Hypothalamus (tissue), 51 donors: ENCODE results near the gene RAB33A.

ENCODE experiments used
- DNase-seq, 51 donors: peaks; one replicate each; lab custom pipeline; 2025; lab: John Stamatoyannopoulos, UW

The RAB33A gene

DNA sequence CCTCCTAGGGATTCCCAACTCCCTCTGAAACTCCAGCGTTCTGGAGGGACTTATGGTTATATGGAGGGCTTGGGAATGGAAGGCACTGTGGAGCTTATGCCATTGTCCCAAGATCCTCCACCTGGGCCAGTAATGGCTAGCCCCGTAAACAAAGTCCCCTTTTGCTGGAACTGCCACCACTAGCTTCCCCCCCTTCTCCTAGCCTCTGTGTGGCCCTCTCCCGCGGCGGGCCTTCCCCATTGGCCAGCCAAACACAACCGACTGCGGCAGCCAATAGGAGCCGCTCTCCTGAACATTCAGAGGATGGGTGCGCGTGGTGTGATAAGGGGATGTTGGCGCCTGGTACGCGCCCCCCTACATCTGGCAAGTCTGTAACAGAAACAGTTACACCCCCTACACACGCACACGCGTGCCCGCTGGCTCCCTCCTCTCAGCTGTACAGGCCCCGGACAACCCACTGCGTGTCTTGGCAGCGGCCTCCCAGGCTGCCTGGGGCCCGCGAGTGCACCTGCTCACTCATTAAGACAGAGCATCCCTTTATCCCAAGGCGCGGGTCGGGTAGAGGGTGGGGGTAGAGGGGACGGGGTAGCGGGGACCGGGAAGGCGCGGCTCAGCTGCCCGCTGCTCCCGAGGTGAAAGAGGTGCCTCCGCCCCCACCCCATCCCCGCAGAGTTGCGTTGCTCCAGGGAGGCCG is 863 bp upstream of the RAB33A start:
- DNase-seq = peak; percentile 14 to 93 (median 75)

DNA sequence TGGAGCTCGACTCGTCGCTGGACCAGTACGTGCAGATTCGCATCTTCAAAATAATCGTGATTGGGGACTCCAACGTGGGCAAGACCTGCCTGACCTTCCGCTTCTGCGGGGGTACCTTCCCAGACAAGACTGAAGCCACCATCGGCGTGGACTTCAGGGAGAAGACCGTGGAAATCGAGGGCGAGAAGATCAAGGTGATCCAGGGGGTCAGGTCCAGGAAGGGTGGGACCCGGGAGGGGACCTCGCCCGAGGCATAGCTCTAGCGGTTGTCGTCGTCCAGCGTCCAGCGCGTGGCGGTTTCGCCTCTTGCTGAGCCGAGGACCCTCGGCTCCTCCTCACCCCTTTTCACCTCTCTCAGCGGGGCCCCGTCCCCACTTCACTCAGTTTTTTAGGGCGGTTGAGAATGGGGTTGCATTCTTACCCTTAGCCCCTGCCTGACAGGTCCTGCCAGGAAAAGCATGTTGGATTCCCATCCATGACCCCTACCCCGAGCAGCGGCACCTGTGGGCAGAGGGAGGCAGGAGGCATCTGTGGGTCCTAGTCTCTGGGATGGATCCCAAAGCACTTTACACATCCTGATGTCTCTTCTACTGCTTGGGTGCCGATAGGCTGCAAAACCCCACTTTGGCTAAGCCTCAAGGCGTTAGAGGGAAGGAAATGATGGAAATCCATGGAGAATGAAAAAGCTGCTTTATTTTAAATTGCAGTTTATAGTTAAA is 524 bp downstream of the RAB33A start:
- peak in 6 of 51 donors; percentile 1 to 34 (median 22) for DNase-seq

DNA sequence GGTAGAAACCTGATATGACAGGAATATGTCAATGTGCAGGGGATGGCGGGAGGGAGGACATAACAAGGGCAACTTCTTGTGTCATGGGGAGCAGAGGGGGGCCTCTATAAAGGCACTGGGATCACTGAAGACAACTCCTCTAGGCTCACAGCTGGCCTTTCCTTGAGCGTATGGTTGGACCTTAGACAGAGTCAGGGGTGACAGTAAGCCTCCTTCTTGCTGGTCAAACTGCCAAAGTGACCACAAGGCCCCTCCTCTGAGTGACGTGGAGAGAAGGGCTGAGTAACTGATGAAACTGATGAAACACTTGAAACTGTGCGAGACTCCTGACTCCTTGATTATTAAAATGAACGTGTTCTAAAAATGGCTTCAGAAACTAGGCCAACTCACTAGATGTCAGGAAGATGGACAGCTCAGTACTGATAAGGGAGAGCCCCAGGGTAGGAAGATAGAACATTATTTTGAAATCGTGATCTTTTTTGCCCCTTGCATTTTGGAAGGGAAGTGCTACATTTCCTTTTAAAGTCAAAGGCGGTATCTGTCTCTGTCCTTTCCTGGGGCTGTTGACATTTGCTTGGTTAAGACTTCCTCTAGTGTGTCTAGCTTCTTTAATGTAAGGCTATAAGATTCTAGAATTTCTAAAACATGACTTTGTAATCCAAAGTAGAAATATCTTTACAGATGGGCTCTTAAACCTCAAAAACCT is 1.6 kb downstream of the RAB33A start:
- DNase-seq = peak in 27 of 51 donors; percentile 1 to 41 (median 16)

DNA sequence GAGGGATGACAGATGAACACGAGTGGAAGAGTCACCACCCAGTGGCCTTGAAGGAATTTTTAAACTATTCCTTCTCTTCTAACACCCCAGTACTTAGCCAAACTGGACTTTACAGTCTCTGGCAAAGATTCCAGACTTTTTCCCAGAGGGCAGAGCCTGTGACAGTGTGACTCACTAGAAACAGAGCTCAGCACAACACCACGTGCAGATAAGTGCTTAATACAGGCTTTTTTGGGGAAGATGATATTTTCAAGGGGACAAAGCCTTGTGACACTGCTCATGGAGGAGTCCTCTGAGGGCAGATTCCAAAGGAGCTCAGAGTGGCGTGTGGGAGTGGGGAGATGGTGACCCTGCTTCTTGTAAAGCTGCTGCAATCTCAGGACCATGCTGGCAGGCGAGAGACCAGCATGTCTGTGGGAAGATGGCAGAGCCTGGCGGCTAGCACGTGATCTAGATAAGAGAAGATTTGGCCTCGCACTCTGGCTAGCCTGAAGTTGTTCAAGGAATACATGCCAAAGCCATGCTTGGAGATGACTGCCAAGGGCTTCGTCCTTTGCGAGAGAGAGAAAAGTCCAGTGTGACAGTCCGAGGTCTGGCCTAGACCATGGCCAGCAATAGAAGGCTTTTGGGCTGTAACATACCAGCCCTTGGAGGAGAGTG is 2.4 kb downstream of the RAB33A start:
- peak in 6 of 51 donors; percentile 0 to 14 (median 4) for DNase-seq

DNA sequence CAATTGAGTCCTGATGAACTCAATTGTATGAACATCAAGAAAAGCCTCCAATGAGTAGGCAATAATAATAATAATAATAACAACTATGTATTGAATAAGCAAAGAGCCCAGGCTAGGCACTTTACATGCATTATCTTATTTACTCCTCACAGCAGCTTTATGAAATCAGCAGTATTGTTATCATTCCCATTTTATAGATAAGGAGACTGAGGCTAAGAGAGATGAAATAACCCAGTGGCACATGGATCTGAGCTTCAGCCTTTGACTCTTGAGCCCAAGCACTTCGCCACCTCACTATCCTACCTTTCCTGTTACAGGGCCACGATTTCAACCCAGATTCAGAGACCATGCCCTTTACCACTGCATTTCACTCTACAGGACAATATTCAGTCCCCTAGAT is 3.2 kb downstream of the RAB33A start:
- DNase-seq = no peak

DNA sequence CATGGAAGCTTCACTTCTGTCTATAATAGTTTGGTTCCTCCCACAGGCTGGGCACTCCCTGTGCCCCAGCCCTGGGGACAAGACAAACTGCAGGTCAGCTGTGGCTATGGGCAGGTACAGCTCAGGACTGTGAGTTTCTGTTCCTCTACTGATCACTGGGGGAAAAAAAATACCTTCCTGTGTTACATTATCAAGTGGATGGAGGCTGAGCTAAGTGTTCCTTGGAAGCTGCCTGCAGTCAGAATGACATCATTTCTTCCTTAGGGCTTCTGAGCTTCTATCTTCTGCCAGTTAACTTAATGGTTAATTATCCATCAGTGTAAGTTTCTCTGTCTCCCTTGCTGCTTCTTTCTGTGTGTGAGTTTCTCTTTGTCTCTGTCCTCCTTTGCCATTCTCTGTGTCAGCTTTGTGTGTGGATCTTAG is 4.6 kb downstream of the RAB33A start:
- no peak for DNase-seq

DNA sequence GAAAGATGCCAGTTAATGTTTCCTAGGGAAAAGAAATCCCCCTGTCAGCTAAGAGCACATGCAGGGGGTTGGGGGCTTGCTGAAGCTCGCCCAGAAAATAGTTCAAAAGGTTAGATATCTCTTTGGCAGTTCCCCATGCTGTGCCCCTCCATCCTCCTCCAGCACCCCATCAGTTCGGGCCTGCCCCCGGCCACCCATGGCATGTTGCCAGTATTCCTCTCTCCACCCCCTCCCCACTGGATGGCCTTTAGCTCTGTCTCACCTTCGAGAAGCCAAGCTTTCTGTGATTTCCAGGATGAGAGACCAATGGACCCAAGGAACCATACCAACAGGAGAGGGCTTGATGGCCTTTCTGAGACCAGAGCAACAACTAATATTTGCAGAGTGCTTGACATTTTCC is 5.2 kb downstream of the RAB33A start:
- no peak for DNase-seq

DNA sequence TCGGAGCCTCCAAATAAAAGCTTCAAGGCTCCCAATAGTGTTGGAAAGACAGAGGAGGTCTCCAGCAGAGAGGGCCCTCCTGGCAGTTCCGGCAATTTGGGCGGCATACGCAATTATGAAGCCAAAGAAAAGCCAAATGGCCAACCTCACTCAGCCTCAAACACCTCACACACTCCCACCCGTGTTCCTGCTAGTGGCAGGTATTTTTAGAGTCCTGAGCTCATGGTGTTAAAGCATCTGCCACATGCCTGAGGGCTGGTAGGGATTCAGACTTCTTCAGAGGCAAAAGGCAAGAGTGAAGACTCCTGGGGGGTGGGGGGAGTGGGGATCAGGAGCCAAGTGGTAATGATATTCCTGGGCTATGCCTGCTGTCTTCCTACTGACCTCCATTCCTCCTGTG is 7.4 kb downstream of the RAB33A start:
- DNase-seq = peak in 1 of 51 donors; percentile 36

DNA sequence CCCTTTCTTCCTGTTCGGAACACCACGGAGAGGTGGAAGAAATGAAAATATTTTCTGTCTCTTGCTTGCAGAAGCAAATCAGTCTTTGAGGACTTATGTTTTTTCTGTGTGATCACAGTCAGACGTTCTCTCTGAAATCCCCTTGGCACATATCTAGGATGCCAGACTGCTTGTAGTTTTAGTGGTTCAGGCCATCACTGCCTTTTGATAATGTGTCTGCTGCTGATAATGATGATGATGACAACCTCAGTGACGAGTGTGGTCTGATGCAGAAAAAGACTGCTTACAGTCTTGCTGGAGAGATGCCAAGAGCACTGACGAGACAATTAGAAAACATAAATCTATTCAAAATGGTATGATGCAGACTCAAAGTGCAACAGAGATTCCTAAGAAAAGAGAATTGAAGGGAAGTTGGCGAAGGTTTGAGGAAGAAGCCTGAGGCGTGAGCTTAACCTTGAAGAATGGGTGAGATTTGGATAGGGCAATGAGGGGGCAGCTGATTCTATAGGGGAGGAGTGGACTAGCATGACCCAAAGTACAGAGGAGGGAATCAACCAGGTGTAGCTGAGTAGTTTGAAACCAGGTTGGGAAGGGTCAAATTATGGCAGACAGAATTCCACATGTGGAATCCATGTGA is 7.9 kb downstream of the RAB33A start:
- DNase-seq = no peak

DNA sequence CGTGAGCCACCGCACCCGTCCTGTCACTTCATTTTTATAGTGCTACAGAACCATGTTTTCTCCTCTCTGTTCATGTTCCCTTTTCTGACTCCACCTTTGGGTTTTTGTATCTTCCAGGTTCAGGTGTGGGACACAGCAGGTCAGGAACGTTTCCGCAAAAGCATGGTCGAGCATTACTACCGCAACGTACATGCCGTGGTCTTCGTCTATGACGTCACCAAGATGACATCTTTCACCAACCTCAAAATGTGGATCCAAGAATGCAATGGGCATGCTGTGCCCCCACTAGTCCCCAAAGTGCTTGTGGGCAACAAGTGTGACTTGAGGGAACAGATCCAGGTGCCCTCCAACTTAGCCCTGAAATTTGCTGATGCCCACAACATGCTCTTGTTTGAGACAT is 12.4 kb downstream of the RAB33A start:
- DNase-seq = no peak

DNA sequence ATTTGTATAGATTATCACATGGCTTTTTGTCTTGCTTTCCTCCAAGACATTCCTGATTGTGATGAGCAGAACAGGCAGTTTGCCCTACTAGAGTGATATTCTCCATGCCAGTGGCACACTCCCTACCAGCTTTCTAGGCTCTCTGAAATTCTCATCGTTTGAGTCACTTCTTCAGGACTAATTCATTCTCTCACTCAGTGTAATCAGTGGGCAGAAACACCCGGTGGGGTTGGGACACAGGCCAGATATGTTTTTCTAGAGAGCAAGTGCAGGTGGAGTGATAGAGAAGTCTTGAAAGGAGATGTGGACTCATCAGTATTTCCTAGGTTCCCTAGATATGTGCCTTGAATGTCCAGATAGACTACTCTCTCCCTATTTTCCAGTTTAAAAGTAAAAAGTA is 13.1 kb downstream of the RAB33A start:
- no peak for DNase-seq

DNA sequence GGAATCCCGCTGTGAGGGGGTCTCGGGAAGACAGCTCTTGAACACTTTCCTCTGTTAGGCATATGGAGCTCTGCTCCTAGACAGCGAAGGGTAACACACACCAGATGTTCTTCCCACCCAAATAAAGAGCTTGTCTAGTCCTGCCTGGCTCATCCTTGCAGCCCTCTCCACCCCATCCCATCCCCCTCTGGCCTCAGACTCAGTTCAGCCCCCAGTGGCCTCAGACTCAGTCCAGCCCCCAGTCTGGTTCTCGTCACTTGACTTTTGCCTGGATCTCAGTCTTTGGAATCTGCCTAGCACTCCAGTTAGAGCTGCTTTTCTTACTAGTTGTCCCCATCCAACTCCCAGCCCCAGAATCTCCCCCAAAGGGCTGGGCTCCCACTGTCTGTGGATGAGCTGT is 14.9 kb downstream of the RAB33A start:
- DNase-seq = no peak

DNA sequence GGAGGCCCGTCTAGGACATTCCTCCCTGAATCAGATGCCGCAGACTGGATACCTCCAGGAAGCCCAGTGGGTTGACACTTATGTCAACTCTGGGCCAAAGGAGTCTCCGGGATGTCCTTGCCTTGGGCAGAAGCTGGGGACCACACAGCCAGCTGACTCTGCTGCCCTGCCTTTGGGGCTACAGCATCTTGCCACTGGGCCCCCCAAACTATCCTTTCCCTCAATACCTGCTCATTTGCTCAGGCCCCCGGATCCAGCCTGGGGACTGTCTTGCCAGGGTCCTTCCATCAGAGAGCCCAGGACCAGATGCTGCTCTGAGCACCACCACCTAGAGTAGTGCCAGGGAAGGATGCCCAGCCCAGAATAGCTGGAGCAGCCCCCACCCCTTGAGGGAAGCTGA is 19.0 kb downstream of the RAB33A start:
- DNase-seq = no peak

DNA sequence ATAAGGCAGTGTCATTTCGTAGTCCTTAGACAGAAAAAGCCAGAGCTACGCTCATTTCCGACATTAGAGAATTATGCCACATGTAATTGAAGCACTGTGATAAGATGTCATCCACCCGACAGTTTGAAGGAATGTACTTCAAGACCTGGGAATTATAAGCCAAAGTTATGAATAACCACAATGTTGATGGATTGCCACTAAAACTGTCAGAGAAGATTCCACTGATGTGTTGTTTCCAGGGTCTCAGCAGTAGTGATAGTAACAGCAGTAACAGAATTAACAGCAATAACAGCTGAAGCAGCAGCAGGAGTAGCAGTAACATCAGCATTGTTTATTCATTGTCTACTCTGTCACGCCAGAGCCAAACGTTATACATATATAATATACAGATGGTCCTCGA is 24.7 kb downstream of the RAB33A start:
- no peak for DNase-seq

DNA sequence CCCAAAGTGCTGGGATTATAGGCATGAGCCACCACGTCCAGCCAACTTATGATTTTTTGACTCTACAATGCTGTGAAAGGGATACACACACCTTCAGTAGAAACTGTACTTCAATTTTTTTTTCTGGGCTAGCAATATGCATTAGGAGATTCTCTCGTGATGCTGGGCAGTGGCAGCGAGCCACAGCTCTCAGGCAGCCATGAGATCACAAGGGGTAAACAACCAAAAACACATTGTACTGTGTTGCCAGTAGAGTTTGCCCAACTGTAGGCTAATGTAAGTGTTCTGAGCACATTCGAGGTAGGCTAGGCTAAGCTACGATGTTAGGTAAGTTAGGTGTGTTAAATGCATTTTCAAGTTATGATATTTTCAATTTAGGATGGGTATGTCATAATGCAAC is 25.7 kb downstream of the RAB33A start:
- no peak for DNase-seq

DNA sequence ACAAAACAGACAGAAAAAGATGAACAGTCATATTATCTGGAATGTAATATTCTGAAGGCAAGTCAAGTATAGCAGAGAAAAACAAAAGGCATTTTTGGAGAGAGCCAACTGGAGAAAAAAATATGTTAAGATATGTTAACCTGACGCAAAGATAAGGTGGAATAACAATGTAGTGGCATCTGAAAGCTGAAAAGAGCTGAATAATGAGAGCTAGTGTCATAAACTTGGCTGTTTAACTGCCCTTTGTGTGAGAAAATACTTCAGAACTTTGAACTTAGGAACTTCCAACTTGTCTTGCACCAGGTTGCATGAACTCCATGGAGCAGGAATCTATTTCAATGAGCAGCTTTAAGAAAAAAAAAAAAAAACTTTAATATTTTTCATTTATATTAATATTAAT is 32.9 kb downstream of the RAB33A start:
- no peak for DNase-seq

DNA sequence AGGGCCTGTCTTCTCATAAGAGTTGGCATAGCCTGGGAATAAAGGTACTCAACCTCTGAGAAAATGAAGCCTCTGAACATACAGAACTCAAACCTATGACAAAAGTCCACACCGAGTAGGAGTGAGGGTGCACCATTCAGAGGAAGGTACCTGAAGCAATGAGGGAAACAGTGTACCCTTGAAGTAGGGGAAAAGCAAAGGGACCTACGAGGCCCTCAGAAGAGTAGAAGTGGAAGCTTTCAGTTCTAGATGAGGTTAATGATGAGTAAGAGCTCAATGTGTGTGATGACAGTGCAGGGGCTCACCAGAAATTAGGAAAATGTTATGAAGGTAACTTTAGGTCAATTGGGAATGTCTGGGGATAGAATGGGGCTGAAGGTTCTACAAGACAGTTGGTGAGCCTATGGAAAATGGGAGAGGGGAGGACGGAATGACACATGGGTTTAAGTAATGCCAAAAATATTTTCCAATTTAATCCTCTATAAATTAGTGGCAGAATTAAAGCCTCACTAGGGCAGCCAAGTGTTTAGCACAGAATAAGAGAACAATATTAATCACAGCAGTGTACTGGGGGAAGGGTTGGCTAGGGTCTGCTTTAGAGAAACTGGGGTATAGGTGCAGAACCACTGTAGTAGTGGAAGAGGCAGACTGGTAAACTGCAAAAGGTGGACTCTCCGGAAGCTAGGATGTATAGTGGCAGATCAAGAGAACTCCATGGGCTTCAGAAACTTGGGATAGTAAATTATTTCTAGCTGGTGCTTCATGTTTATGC is 39.8 kb downstream of the RAB33A start:
- DNase-seq = no peak

DNA sequence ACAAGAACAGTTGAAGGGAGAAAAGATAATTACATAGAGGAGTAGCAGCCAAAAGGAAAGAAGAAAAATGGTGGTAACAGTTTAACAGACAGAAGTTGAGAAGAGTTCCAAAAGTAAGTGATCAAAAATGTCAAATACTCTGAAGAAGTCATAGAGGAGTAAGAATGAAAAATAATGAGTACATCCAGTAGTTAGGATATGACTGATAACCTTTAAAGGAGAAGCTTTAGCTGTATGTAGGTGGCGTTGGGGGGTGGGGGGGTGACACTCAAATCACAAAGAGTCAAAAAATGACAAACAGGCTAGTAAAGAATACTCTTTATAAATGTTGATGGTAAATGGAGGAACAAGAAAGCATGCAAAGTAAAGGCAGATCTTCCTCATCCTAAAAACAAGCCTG is 40.6 kb downstream of the RAB33A start:
- DNase-seq = no peak

DNA sequence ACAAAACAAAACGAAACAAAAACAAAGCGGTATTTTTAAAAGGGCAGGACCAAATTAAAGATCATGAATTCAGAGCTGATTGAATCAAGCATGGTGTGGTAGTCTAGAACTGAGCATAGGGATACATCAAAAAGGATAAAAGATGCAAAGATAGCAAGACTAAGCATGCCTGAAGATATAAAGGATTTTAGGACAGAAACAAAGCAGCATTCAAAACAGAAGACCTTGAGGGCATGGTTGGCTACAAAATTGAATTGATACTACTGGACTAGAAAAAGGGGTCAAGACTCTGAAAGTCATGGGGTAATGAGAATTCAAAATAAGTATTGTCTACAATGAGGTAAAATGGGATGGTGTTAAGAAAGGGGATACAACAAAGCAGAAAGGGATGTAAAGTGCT is 41.6 kb downstream of the RAB33A start:
- no peak for DNase-seq

DNA sequence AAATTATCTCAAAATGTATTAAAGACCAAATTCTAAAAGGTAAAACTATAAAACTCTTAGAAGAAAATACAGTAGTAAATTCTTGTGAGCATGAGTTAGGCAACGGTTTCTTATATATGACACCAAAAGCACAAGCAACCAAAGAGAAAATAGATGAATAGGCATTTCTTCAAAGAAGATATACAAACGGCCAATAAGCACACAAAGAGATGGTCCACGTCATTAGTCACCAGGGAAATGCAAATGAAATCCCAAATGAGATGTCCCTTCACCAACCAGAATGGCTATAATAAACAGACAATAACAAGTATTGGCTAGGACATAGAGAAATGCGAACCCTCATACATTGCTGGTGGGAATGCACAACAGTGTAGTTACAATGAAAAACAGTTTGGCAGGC is 44.6 kb downstream of the RAB33A start:
- DNase-seq = no peak
